ENCODE data around the gene THEMIS2.
"Not testable (repeated sequence)": the region's sequence is repeated elsewhere in the genome, so short reads cannot be mapped to it uniquely, and the experiment has no call there.

THEMIS2 gene

DNA sequence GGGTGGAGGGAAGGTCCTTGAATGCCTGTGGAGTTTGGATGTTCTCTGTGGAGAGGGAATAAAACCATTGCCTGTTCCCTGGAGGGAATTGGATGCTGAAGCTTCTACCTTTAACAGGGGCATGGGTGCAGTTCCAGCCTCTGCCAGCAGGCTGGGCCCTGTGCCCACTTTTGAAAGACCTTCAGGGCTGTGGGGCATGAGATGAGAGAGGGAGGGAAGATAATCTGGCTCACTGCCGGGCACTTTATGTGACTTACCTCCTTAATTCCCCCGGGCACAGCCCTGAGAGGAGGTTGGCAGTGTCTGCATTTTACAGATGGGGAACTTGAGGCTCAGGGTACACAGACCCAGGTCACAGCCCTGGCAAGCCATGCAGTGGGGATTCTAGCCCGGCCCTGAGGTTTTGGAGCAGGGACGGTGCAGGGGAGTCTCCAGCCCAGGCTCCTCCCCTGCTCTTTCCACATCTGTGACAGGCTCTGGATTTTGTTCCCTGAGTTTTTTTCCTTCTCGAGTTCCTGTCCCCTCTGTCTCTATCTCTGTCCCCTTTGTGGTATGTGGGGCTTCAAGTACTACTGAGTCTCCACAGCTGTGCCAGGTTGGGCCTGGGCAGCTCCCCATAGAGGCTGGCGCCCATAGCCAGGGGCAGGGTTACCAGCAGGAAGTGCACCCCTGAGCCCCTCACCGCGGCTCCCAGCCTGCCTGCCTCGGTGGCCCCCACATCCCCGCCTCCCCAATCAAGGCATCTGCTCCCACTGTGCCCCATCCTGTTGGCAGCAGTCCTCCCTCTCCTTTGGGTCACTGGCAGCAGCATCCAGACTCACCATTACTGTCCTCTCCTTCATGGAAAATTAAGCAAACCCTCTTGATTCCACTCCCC, 14.0 kb upstream of the THEMIS2 start:
- H3K27ac Mint-ChIP-seq: peak overlapping the region in 1 of 2 donors; percentile 65
- no peak overlapping the region for H3K4me3 Mint-ChIP-seq
- H3K27me3 Mint-ChIP-seq: no peaks in the 10 kb centered on the region

GRCh38 chr1:27858949-27859576, 13.3 kb upstream of the THEMIS2 start:
- H3K4me3 Mint-ChIP-seq: no peak overlapping the region
- no peaks in the 10 kb centered on the region for H3K27me3 Mint-ChIP-seq
- DNase-seq (no peak), ATAC-seq (no peak)
- H3K27ac Mint-ChIP-seq: no peak overlapping the region
- H3K4me1 Mint-ChIP-seq: peaks cover 23% of the 10 kb centered on the region
- no peaks in the 10 kb centered on the region for H3K9me3 Mint-ChIP-seq

More for the DNA sequence above, 14.0 kb upstream of the THEMIS2 start:
- Mint-ChIP-seq H3K9me3 (no peaks in the 10 kb centered on the region), H3K4me1 (peaks cover 19% of the 10 kb centered on the region)
- DNase-seq: peak; percentile 78 to 81
- ATAC-seq: peak; percentile 97

- DNase-seq (no peak), ATAC-seq (no peak)
- H3K9me3 Mint-ChIP-seq: no peaks in the 10 kb centered on the region
- peaks cover 29% of the 10 kb centered on the region for H3K4me1 Mint-ChIP-seq
- no peaks in the 10 kb centered on the region for H3K27me3 Mint-ChIP-seq
- no peak overlapping the region for H3K4me3 Mint-ChIP-seq
- peak overlapping the region; percentile 21 to 60 for H3K27ac Mint-ChIP-seq
These were observed 10.9 kb upstream of the THEMIS2 start for GRCh38 chr1:27861436-27861835.

DNA sequence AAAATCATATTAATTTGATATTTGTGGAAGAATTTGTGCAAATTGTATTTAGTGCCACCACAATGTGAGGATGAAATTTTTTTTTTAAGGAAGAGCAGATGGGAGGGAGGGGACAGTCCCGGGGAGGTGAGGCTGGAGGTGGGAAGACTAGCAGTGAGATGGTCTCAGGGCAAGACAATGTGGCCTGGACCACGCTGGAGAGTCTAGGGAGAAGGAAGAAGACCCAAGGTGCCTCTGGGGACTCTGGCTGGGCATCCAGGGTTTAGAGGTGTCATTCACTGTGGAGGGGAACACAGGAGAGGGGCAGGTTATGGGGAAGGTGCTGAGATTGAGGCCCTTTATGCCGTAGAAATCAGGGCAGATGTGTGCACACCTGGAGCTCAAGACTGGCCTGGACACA, 10.3 kb upstream of the THEMIS2 start:
- Mint-ChIP-seq H3K4me3 (no peak overlapping the region), H3K4me1 (peaks cover 29% of the 10 kb centered on the region), H3K9me3 (no peaks in the 10 kb centered on the region), H3K27me3 (no peaks in the 10 kb centered on the region), H3K27ac (no peak overlapping the region)
- no peak for ATAC-seq
- DNase-seq: no peak

DNA sequence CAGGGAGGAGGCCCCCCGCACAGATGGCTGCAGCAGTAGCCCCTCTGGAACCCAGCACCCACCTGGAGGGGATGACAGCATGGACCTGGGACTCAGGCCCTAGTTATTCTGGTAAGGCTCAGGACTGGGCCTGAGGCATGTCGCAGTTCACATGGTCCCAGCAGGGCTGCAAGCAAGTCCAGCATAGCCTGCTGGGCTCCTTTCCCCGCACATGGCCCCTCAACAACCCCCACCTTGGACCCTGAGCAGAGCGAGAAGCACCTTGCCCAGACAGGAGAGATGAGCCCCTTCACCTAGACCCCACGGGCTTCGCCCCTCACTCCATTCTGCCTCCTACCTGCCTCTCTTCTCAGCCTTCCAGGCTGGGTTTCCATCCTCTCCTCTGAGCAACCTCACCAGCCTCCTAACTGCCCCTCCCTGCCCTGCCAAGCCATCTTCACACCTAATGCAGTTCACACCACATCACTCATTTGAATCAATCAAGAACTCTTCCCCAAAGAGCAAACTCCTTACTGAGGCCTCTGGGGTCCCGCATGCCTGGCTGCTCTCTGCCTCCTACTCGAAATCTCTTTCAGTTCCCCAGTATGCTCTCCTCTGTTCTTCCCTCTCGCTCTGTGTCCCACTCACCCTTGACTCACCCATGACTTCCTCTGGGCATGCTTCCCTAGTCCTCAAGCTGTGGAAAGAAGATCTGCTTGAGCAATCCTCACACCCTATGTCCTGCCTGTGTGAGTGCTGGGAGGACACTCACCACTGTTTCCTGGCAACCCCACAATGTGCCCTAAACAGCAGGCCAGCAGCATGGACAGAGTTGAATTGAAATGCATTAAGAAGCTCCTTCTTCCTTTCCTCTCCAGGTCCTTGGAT, 9.4 kb upstream of the THEMIS2 start:
- Mint-ChIP-seq H3K27me3 (no peaks in the 10 kb centered on the region), H3K27ac (peak overlapping the region in 1 of 2 donors; percentile 55), H3K4me1 (peaks cover 29% of the 10 kb centered on the region), H3K9me3 (no peaks in the 10 kb centered on the region), H3K4me3 (no peak overlapping the region)
- no peak for DNase-seq
- no peak for ATAC-seq

- no peak overlapping the region for H3K27ac Mint-ChIP-seq
- ATAC-seq (no peak), DNase-seq (no peak)
- no peaks in the 10 kb centered on the region for H3K27me3 Mint-ChIP-seq
- no peak overlapping the region for H3K4me3 Mint-ChIP-seq
- peaks cover 27% of the 10 kb centered on the region for H3K4me1 Mint-ChIP-seq
- no peaks in the 10 kb centered on the region for H3K9me3 Mint-ChIP-seq
These were observed 8.8 kb upstream of the THEMIS2 start for GRCh38 chr1:27863538-27863915.

DNA sequence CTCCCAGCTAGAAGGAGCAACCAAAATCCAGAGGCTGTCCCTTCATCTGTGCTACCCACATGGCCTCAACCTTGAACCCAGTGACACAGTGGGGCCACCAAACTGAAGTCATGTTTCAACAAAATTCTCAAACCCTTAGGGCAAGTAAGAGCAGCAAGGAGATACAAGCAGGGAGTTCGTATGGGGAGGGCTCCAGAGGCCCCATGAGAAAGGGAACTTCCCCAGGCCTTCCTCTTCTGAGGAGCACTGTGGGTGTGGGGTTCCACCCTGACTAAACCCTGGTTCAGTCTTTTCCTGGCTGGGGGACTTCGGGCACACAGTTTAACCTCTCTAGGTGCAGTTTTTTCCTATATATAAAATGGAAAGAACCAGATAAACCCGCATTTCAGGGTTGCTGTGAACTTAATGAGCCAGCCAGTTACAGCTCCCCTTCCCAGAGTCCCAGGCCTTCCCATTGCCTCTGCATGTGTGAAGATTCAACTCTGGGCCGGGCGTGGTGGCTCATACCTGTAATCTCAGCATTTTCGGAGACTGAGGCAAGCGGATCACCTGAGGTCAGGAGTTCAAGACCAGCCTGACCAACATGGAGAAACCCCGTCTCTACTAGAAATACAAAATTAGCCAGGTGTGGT, 8.0 kb upstream of the THEMIS2 start:
- ATAC-seq (peak; percentile 39), DNase-seq (peak in 1 of 2 donors; percentile 31)
- peak overlapping the region in 1 of 2 donors; percentile 32 for H3K4me3 Mint-ChIP-seq
- H3K27me3 Mint-ChIP-seq: no peaks in the 10 kb centered on the region
- peaks cover 29% of the 10 kb centered on the region for H3K4me1 Mint-ChIP-seq
- H3K9me3 Mint-ChIP-seq: no peaks in the 10 kb centered on the region
- peak overlapping the region; percentile 92 to 97 for H3K27ac Mint-ChIP-seq

- no peak overlapping the region for H3K27ac Mint-ChIP-seq
- H3K9me3 Mint-ChIP-seq: no peaks in the 10 kb centered on the region
- no peak overlapping the region for H3K4me3 Mint-ChIP-seq
- H3K4me1 Mint-ChIP-seq: peaks cover 35% of the 10 kb centered on the region
- no peaks in the 10 kb centered on the region for H3K27me3 Mint-ChIP-seq
- ATAC-seq (no peak), DNase-seq (no peak)
These were observed 6.5 kb upstream of the THEMIS2 start for GRCh38 chr1:27865821-27866220.

- Mint-ChIP-seq H3K4me1 (peaks cover 44% of the 10 kb centered on the region), H3K27ac (peak overlapping the region; percentile 96), H3K27me3 (no peaks in the 10 kb centered on the region), H3K9me3 (no peaks in the 10 kb centered on the region), H3K4me3 (peak overlapping the region; percentile 80 to 87)
- no peak for ATAC-seq
- no peak for DNase-seq
These were observed 3.8 kb upstream of the THEMIS2 start for GRCh38 chr1:27868556-27868931.

DNA sequence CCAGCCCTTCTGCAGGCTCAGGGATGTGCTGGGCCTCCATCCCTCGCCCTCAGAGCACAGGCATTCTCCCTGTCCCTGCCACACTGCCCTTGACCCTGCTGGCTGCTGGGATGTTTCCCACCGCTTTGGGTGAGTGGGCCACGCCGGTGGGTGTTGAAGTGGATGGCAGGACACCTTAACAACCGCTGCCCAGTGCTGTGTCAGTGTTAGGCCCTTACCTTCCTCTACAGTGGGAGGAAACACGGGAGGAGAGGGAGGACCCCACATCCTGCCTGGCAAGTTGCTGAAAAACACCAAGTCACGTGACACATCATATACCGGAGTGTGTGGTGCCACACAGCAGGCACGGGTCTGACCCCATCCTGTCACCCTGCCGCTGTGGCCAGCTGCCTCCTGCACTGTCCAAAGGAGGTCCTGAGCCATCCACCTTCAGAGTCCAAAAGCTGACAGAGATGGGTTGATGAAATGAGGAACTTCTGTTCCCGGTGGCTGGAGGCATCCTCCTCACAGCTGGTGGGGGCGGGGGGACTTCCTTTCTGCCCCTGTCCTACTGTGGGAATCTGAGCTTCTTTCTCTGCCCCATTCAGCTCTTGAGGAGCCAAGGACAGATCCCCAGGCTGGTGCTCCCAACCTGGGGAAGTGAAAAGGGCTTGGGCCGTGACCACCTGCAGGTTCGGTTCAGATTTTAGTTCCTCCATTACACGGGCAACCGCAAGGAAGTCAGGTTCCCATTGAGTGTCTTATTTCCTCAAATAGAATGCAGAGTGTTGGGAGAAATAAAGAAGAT, 3.2 kb upstream of the THEMIS2 start:
- Mint-ChIP-seq H3K4me3 (peak overlapping the region; percentile 80 to 87), H3K9me3 (no peaks in the 10 kb centered on the region), H3K27ac (peak overlapping the region; percentile 96), H3K4me1 (peaks cover 45% of the 10 kb centered on the region), H3K27me3 (no peaks in the 10 kb centered on the region)
- DNase-seq (peak; percentile 49 to 76), ATAC-seq (peak; percentile 85)

DNA sequence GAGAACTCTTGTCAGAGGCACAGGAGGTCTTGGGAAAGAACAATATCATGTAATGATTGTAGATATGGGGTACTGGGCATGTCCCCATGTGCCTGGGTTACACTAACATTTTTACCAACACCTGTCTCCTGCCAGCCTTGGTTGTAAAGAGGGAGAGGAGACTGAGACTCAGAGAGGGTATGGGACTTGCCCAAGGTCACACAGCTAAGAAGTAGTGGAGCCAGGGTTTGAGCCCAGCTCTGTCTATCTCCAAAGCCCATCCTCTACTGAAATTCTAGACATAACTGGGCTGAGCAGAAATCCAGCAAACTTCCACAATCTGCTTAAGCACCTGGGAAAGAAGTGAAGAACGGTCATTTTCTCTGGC, 2.6 kb upstream of the THEMIS2 start:
- Mint-ChIP-seq H3K27ac (peak overlapping the region; percentile 96), H3K4me3 (peak overlapping the region; percentile 80 to 87), H3K4me1 (peaks cover 41% of the 10 kb centered on the region), H3K9me3 (no peaks in the 10 kb centered on the region), H3K27me3 (no peaks in the 10 kb centered on the region)
- no peak for DNase-seq
- no peak for ATAC-seq

- H3K27ac Mint-ChIP-seq: peak overlapping the region in 1 of 2 donors; percentile 25
- H3K9me3 Mint-ChIP-seq, DNase-seq, H3K4me3 Mint-ChIP-seq, ATAC-seq, H3K27me3 Mint-ChIP-seq: not testable (repeated sequence)
- H3K4me1 Mint-ChIP-seq: peaks cover 49% of the 10 kb centered on the region
These were observed 1.3 kb upstream of the THEMIS2 start for GRCh38 chr1:27871076-27871475.

- Mint-ChIP-seq H3K27me3 (no peaks in the 10 kb centered on the region), H3K4me3 (peak overlapping the region; percentile 88 to 95), H3K27ac (peak overlapping the region; percentile 74 to 94), H3K4me1 (peaks cover 59% of the 10 kb centered on the region), H3K9me3 (no peaks in the 10 kb centered on the region)
- peak; percentile 40 for ATAC-seq
- peak; percentile 39 to 45 for DNase-seq
These were observed 633 bp downstream of the THEMIS2 start for GRCh38 chr1:27872802-27873551.

All from stimulated activated naive CD8-positive, alpha-beta T cell treated with anti-CD3 and anti-CD28 coated beads, Interleukin-15, amount 100 ng/mL, for 72 hours (primary cell).